IMR-90 (cell line): Measurements from ENCODE around the gene ICAM5. TPM values are rescaled to one million over a fixed set of nuclear protein-coding genes. Genes with fewer than 3 reads are reported as not detected.

Source experiments
- ATAC-seq: fragments of 200-7000 bp; cut with Tn5 transposase; 2 replicates; pipeline ENCODE4 v1.9.1; 2020; ENCODE audit warnings: low read depth, mild to moderate bottlenecking, moderate library complexity
- BruUV-seq: library from RNA; stranded (reverse); fragments of 400-500 nt; replicated peaks from 2 replicates; lab custom pipeline; 2021; lab: Mats Ljungman, UMichigan
- CTCF ChIA-PET: fragments of 300-600 bp; formaldehyde crosslinking; extraction: SDS; loops from one replicate; lab custom pipeline; 2021; ENCODE audit warnings: antibody characterized with exemption; lab: Yijun Ruan, JAX
- POLR2A ChIA-PET: fragments of 300-600 bp; sonication (Branson Sonifier 250); formaldehyde crosslinking; loops from one replicate; lab custom pipeline; 2022; ENCODE audit warnings: antibody characterized with exemption; ENCODE audit not compliant: unreplicated experiment; lab: Charles Lee
- DNase-seq: peaks from one replicate; pipeline ENCODE4 v3.0.0; 2013
- H2AFZ ChIP-seq: replicated peaks from 2 replicates; pipeline ENCODE3; 2013; ENCODE audit warnings: low read length, mild to moderate bottlenecking; ENCODE audit not compliant: poor library complexity
- H2AK5ac ChIP-seq: 2 replicates; pipeline ENCODE4 v1.6.1; 2013; ENCODE audit warnings: low read depth, low read length, inconsistent platforms
- H2AK9ac ChIP-seq: replicated peaks from 2 replicates; pipeline ENCODE3; 2013; ENCODE audit warnings: mild to moderate bottlenecking, low read depth, low read length, moderate library complexity; ENCODE audit not compliant: poor library complexity
- H2BK120ac ChIP-seq: 2 replicates; pipeline ENCODE4 v1.6.1; 2013; ENCODE audit warnings: low read depth, low read length, inconsistent platforms
- H2BK15ac ChIP-seq: 3 replicates; pipeline ENCODE4 v1.6.1; 2013; ENCODE audit warnings: low read depth, low read length, inconsistent platforms
- H2BK20ac ChIP-seq: 2 replicates; pipeline ENCODE4 v1.6.1; 2013; ENCODE audit warnings: low read depth, mild to moderate bottlenecking, inconsistent platforms, low read length, moderate library complexity
- H2BK5ac ChIP-seq: 2 replicates; pipeline ENCODE4 v1.6.1; 2013; ENCODE audit warnings: mild to moderate bottlenecking, low read depth, low read length, inconsistent platforms; ENCODE audit not compliant: poor library complexity, severe bottlenecking
- H3K14ac ChIP-seq: replicated peaks from 2 replicates; pipeline ENCODE4 v1.6.1; 2013; ENCODE audit warnings: low read depth, low read length, inconsistent platforms
- H3K18ac ChIP-seq: 2 replicates; pipeline ENCODE4 v1.6.1; 2013; ENCODE audit warnings: low read depth, low read length, control low read depth
- H3K23ac ChIP-seq: 2 replicates; pipeline ENCODE4 v1.6.1; 2013; ENCODE audit warnings: low read depth, low read length, inconsistent platforms
- H3K27ac ChIP-seq: 2 replicates; pipeline ENCODE4 v1.5.1; 2013; ENCODE audit warnings: mild to moderate bottlenecking, control low read depth, low read length; ENCODE audit not compliant: insufficient read depth
- H3K27me3 ChIP-seq: 2 replicates; pipeline ENCODE4 v1.6.1; 2013; ENCODE audit warnings: low read length; ENCODE audit not compliant: control insufficient read depth, insufficient read depth
- H3K36me3 ChIP-seq: 2 replicates; pipeline ENCODE4 v1.6.1; 2013; ENCODE audit warnings: low read length, mixed read lengths; ENCODE audit not compliant: control insufficient read depth, insufficient read depth
- H3K4ac ChIP-seq: 2 replicates; pipeline ENCODE4 v1.6.1; 2013; ENCODE audit warnings: low read depth, low read length, inconsistent platforms
- H3K4me1 ChIP-seq: 2 replicates; pipeline ENCODE4 v1.6.1; 2013; ENCODE audit warnings: low read length, mixed read lengths; ENCODE audit not compliant: control insufficient read depth, insufficient read depth
- H3K4me2 ChIP-seq: 2 replicates; pipeline ENCODE4 v1.6.1; 2013; ENCODE audit warnings: low read depth, mild to moderate bottlenecking, control low read depth, low read length, moderate library complexity
- H3K4me3 ChIP-seq: 2 replicates; pipeline ENCODE4 v1.5.1; 2013; ENCODE audit warnings: low read depth, mild to moderate bottlenecking, control low read depth, low read length, moderate library complexity; ENCODE audit not compliant: insufficient read depth
- H3K56ac ChIP-seq: 2 replicates; pipeline ENCODE4 v1.6.1; 2013; ENCODE audit warnings: low read length, inconsistent platforms; ENCODE audit not compliant: insufficient read depth; ENCODE audit errors: extremely low read depth
- H3K79me1 ChIP-seq, 2 experiments: 2 replicates each; pipeline ENCODE4 v1.6.1; 2013; ENCODE audit warnings: low read length in 2 of 2, inconsistent platforms in 1 of 2, low read depth in 1 of 2
- H3K9ac ChIP-seq: 2 replicates; pipeline ENCODE4 v1.6.1; 2013; ENCODE audit warnings: low read depth, low read length, control low read depth
- H3K9me1 ChIP-seq: 2 replicates; pipeline ENCODE4 v1.6.1; 2013; ENCODE audit warnings: low read length, inconsistent platforms; ENCODE audit not compliant: insufficient read depth
- H3K9me3 ChIP-seq: 2 replicates; pipeline ENCODE4 v1.6.1; 2013; ENCODE audit warnings: low read length; ENCODE audit not compliant: control insufficient read depth, insufficient read depth
- H4K20me1 ChIP-seq: 2 replicates; pipeline ENCODE4 v1.6.1; 2013; ENCODE audit warnings: low read length, inconsistent platforms; ENCODE audit not compliant: insufficient read depth
- H4K5ac ChIP-seq: 2 replicates; pipeline ENCODE4 v1.6.1; 2013; ENCODE audit warnings: mild to moderate bottlenecking, low read depth, low read length, control low read depth
- H4K8ac ChIP-seq, 2 experiments: 2 replicates each; pipeline ENCODE4 v1.6.1; 2013; ENCODE audit warnings: low read depth in 2 of 2, low read length in 2 of 2, control low read depth in 1 of 2, inconsistent platforms in 1 of 2
- H4K91ac ChIP-seq: 2 replicates; pipeline ENCODE4 v1.6.1; 2013; ENCODE audit warnings: low read depth, low read length, inconsistent platforms; ENCODE audit not compliant: insufficient read depth
- BHLHE40 ChIP-seq: fragments of 150-350 bp; IDR thresholded peaks from 2 replicates; pipeline ENCODE4 v1.6.1; 2016; ENCODE audit warnings: mild to moderate bottlenecking, low read depth, low read length
- CEBPB ChIP-seq: IDR thresholded peaks from 2 replicates; pipeline ENCODE4 v1.6.1; 2012; ENCODE audit warnings: low read depth, low read length, improper control_type of control experiment
- CHD1 ChIP-seq: IDR thresholded peaks from 2 replicates; pipeline ENCODE4 v1.6.1; 2012; ENCODE audit warnings: low read depth, low read length, improper control_type of control experiment
- FOS ChIP-seq: fragments of 150-350 bp; IDR thresholded peaks from 2 replicates; pipeline ENCODE4 v1.6.1; 2016; ENCODE audit warnings: low read depth, low read length
- MAFK ChIP-seq: IDR thresholded peaks from 2 replicates; pipeline ENCODE4 v1.6.1; 2012; ENCODE audit warnings: low read depth, low read length, improper control_type of control experiment
- MAZ ChIP-seq: IDR thresholded peaks from 2 replicates; pipeline ENCODE4 v1.6.1; 2012; ENCODE audit warnings: low read depth, mild to moderate bottlenecking, low read length, improper control_type of control experiment, moderate library complexity, borderline replicate concordance
- MXI1 ChIP-seq: IDR thresholded peaks from 2 replicates; pipeline ENCODE4 v1.6.1; 2012; ENCODE audit warnings: low read depth, mild to moderate bottlenecking, low read length, moderate library complexity, borderline replicate concordance
- NFE2L2 ChIP-seq: fragments of 150-350 bp; IDR thresholded peaks from 2 replicates; pipeline ENCODE4 v1.6.1; 2016; ENCODE audit warnings: low read depth, mild to moderate bottlenecking, low read length
- POLR2A ChIP-seq: IDR thresholded peaks from 2 replicates; pipeline ENCODE4 v1.6.1; 2012; ENCODE audit warnings: mild to moderate bottlenecking, low read depth, low read length
- RAD21 ChIP-seq: IDR thresholded peaks from 2 replicates; pipeline ENCODE4 v1.6.1; 2012; ENCODE audit warnings: low read length, improper control_type of control experiment
- RCOR1 ChIP-seq: IDR thresholded peaks from 2 replicates; pipeline ENCODE4 v1.6.1; 2012; ENCODE audit warnings: mild to moderate bottlenecking, low read length, improper control_type of control experiment; ENCODE audit not compliant: insufficient replicate concordance
- RFX5 ChIP-seq: IDR thresholded peaks from 2 replicates; pipeline ENCODE4 v1.8.0; 2012; ENCODE audit warnings: low read depth, mild to moderate bottlenecking, low read length, moderate library complexity
- WGBS, 2 experiments: methylation state at CpG; one replicate each; pipeline versions ENCODE4 v1.1.5 to v1.1.7; 2013; ENCODE audit warnings: missing lambda C conversion rate in 2 of 2; ENCODE audit not compliant: insufficient read length in 1 of 2; ENCODE audit errors: extremely low coverage in 2 of 2; 5-methylcytosine and 5-hydroxymethylcytosine counted together
- dilution Hi-C: fragments of 300-500 bp; cut with HindIII; formaldehyde crosslinking; loops from one replicate; pipeline ENCODE4 v1.14.3; 2018; ENCODE audit warnings: low sequenced_read_pairs; ENCODE audit not compliant: unreplicated experiment
- in situ Hi-C: fragments of 300-500 bp; cut with MboI; formaldehyde crosslinking; loops from 3 replicates; pipeline ENCODE4 v1.14.3; 2019; ENCODE audit warnings: low sequenced_read_pairs, inconsistent platforms, mixed read lengths
- intact Hi-C: fragments of 100-400 bp; cut with micrococcal nuclease; formaldehyde crosslinking; loops from 2 replicates; pipeline ENCODE4 v1.10.0; 2022
- polyA plus RNA-seq, 3 experiments: library from polyadenylated mRNA; depleted of rRNA; stranded (reverse); fragments of >200 nt; gene quantifications; 2 replicates each; pipeline ENCODE4 v1.2.3, GENCODE V29; 2012; ENCODE audit warnings: low replicate concordance in 1 of 3
- total RNA-seq: library from RNA; depleted of rRNA; stranded (reverse); fragments of >200 nt; gene quantifications from 2 replicates; pipeline ENCODE4 v1.2.3, GENCODE V29; 2012
- TF ChIP-seq, protein P1 (sequence below): conservative IDR thresholded peaks from 2 replicates; pipeline ENCODE4 v1.5.1; 2012; ENCODE audit warnings: mild to moderate bottlenecking, low read depth, low read length, improper control_type of control experiment
- TF ChIP-seq, protein P2 (sequence below): fragments of 150-350 bp; IDR thresholded peaks from 2 replicates; pipeline ENCODE4 v1.6.1; 2017; ENCODE audit warnings: mild to moderate bottlenecking, antibody characterized with exemption, low read length, low read depth

The ICAM5 gene
- total and polyA plus RNA-seq, 2 of the 4 experiments (the other 2 are of a cell fraction), result 3.0 to 23.9 TPM

DNA sequence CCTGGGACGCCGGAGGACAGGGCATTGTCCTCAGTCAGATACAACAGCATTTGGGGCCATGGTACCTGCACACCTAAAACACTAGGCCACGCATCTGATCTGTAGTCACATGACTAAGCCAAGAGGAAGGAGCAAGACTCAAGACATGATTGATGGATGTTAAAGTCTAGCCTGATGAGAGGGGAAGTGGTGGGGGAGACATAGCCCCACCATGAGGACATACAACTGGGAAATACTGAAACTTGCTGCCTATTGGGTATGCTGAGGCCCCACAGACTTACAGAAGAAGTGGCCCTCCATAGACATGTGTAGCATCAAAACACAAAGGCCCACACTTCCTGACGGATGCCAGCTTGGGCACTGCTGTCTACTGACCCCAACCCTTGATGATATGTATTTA is 4.4 kb upstream of the ICAM5 start:
- in situ Hi-C loops, result no loop called here
- Histone ChIP-seq H2AK9ac (no peak overlapping the region), H2BK20ac (no peak overlapping the region), H4K20me1 (no peaks in the 10 kb centered on the region), H3K9me1 (peaks cover 12% of the 10 kb centered on the region), H3K23ac (no peak overlapping the region), H3K27ac (no peak overlapping the region), H3K14ac (no peak overlapping the region), H3K4me1 (peaks cover 14% of the 10 kb centered on the region), H3K4me2 (no peak overlapping the region), H3K56ac (no peak overlapping the region), H3K4me3 (no peak overlapping the region), H3K9me3 (no peaks in the 10 kb centered on the region), H2AFZ (no peak overlapping the region), H3K79me1 (no peaks in the 10 kb centered on the region), H3K9ac (no peak overlapping the region), H4K8ac (no peak overlapping the region), H3K18ac (no peak overlapping the region), H4K5ac (no peak overlapping the region), H3K4ac (no peak overlapping the region), H4K91ac (no peak overlapping the region), H3K36me3 (peaks cover 2% of the 10 kb centered on the region; the same call in 1 of the 2 replicates), H2BK5ac (no peak overlapping the region), H2AK5ac (no peak overlapping the region), H2BK15ac (no peak overlapping the region; the same call in 2 of the 3 replicates), H3K27me3 (no peaks in the 10 kb centered on the region; the same call in 1 of the 2 replicates), H2BK120ac (no peak overlapping the region)
- intact Hi-C loops, result no loop called here
- CTCF ChIA-PET, result interaction anchor here (2.1 kb wide), 1 partner anchor 103 kb away, joined by 5 read pairs; no protein-coding TSS in a partner anchor
- no peak for ATAC-seq
- no TSS peak for BruUV-seq
- dilution Hi-C loops, result no loop called here
- 92% methylated on average over 2 of the region's 4 CpGs; no CpG with 5 or more reads in 1 of the 2 experiments for WGBS, 2 experiments
- TF ChIP-seq MAZ (no peak), RAD21 (no peak), CHD1 (no peak), CEBPB (no peak), RCOR1 (no peak), BHLHE40 (no peak), MAFK (no peak), FOS (no peak), NFE2L2 (no peak), POLR2A (no peak), MXI1 (no peak), RFX5 (no peak)
- TF ChIP-seq, protein P1, sequence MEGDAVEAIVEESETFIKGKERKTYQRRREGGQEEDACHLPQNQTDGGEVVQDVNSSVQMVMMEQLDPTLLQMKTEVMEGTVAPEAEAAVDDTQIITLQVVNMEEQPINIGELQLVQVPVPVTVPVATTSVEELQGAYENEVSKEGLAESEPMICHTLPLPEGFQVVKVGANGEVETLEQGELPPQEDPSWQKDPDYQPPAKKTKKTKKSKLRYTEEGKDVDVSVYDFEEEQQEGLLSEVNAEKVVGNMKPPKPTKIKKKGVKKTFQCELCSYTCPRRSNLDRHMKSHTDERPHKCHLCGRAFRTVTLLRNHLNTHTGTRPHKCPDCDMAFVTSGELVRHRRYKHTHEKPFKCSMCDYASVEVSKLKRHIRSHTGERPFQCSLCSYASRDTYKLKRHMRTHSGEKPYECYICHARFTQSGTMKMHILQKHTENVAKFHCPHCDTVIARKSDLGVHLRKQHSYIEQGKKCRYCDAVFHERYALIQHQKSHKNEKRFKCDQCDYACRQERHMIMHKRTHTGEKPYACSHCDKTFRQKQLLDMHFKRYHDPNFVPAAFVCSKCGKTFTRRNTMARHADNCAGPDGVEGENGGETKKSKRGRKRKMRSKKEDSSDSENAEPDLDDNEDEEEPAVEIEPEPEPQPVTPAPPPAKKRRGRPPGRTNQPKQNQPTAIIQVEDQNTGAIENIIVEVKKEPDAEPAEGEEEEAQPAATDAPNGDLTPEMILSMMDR, result no peak
- TF ChIP-seq, protein P2, sequence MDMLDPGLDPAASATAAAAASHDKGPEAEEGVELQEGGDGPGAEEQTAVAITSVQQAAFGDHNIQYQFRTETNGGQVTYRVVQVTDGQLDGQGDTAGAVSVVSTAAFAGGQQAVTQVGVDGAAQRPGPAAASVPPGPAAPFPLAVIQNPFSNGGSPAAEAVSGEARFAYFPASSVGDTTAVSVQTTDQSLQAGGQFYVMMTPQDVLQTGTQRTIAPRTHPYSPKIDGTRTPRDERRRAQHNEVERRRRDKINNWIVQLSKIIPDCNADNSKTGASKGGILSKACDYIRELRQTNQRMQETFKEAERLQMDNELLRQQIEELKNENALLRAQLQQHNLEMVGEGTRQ, result no peak
- POLR2A ChIA-PET, result no interaction called here
- DNase-seq, result no peak
